ENCODE measurements around the gene HOXA10. TPM values are rescaled to one million over a fixed set of nuclear protein-coding genes. Genes with fewer than 3 reads are reported as not detected.

Gene HOXA10
- total RNA-seq, 2 donors from 2014 or later: 0.10 to 0.21 TPM

DNA sequence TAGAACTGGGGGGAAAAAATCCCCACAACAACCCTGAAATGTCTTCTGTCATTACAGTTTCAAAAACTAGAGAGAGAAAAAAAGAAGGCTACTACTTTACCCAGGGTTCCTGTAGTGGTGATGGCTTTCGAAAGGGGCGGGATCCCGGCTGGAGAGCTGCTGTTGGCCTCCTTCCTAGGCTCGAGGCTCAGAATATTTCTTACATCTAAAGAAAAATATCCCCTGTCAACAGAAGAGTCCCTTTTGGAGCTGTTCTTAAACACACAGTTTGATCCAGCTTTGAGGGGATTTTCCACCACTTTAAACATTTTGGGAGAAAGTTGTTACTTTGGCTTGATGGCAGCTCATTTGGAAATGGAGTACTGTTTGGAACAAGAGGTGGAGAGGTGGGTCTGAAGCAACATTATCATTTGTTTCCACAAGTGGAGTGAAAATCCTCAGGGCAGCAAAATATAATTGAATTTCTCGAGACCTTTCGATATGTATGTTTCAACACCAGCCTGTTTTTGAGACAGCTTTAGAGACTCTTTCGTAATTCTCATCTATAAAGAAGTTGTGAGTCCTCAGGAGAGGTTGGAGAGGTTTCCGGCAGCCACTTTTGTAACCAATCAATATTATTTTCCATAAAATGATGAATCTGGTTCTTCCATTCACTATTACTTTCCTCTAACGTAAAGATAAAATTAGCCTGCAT is 20.7 kb upstream of the HOXA10 start:
- ATAC-seq (no peak), DNase-seq (no peak)
- intact Hi-C loops (cut with DNase I): loop anchor here (5.0 to 10.0 kb wide), 3 partner anchors 580 to 830 kb away; no protein-coding TSS in a partner anchor

DNA sequence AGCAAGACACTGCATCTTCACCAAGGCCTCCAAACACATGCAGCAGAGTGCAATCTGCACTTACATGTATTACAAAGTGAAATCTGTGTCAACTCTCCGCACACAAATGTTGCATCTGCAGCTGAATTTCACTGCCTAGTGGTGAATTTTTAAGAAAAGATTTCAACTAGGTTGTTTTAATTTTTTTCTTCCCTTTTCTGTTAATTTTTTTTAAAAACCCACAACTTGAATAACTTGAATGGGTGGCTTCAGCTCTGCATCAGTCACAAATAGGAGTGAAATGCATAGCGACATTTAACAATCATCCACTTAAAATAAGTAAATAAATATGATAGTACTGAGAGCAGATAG is 19.9 kb upstream of the HOXA10 start:
- DNase-seq (no peak), ATAC-seq (no peak)
- intact Hi-C loops (cut with DNase I): loop anchor here (10.0 kb wide), 2 partner anchors 581 to 831 kb away; no protein-coding TSS in a partner anchor

DNA sequence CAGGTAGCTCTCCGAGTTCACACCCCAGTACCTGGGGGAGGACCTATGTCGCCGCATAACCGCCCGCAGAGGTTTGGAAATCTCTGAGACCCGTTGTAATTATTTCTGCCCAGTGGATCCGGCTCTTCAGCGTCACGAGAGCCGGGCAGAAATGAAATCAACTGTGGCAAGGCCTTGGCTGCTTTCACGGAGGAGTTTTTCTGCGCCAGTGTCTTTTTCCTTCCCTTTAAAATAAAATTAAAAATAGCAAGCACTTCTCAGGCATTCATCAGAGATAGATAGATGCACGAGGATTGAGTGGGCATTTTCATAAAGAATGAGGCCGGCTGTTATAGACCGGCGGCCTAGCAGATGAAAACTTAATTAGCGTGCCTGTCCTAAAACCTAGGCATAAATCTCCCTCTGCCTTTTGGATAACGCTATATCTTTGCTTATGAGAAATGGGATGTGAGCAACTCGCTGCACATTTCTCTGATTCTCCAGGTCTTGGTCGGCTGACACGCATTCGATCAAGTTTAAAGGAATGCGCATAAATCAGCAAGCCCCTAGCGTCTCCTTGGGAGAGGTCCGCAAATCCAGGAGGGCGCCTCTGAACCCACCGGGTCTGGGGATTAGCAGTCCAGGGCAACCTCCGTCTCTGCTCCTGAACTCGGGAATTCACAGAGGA is 19.3 kb upstream of the HOXA10 start:
- ATAC-seq: no peak
- intact Hi-C loops (cut with DNase I): loop anchor here (10.0 kb wide), 2 partner anchors 581 to 831 kb away; no protein-coding TSS in a partner anchor
- no peak for DNase-seq

DNA sequence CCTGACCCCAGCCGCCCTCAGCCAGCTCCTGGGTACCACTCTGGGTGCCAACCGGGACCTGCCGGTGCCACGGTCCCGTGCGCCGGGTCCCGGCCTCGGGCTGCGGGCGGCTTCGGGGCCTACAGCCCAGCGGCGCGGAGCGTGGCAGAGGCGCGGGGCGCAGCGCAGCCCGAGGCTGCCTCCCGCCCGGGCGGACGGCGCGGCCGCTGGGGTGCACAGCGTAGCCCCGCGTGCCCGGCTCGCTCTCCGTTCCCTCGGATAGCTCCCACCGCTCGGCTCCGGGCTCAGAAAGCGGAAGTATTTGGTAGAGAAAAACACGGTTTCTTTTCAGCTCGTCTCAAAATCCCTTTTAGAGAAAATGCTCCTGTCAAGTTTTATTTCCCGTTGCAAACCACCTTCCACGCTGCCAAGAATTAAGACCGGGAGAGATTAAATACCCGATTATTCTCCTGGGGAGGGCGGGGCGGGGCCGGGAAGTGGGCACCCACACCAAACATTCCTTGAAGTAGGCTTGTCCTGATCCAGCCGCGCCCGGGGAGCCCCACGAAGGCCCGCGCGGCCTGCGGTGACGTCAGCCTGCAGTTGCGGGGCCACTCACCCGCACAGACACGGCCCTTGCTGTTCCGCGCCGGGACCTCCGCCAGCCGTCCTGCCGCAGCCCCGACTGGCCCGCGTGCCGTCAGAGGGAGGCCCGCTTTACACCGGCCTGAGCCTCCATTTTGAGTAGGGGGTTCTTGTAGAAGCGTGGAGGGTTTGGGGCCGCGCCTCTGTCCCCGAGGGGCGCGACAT is 18.6 kb upstream of the HOXA10 start:
- DNase-seq (no peak), ATAC-seq (peak; percentile 41 to 60)
- intact Hi-C loops (cut with DNase I): loop anchor here (10.0 kb wide), 2 partner anchors 582 to 832 kb away; no protein-coding TSS in a partner anchor

DNA sequence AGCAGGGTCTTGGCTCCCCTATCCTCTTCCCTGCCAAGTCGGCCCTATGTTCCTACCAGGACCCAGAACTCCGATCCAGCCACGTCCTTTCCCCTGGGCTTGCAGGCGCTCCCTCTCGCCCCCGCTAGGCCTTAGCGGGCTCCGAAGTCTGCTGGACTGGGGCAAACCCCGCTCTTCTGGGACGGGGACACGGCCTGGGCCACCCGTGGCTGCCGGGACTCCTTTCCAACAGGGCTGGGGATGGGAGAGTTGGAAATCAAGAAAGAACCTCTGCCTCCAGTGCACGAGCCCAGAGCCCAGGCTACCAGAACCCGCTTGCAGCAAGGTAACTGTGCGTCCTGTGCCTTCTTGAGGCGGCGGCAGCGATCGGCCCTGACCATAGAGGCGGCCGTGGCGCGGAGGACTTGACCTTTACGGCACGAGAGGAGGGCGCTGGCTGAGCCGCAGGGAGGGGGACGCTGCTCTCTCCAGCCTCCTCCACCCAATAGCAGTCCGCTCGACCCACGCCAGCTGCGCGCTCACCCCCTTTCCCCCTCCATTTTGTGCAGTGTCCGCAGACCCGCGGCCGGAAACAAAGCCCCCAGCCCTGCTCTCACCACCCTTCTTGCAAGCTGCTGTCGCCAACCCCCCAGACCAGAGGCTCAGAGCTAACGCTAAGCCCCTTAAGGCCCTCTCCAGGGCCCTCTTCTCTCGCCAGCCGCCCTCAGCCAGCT is 17.9 kb upstream of the HOXA10 start:
- intact Hi-C loops (cut with DNase I): loop anchor here (10.0 kb wide), 2 partner anchors 583 to 833 kb away; no protein-coding TSS in a partner anchor
- no peak for DNase-seq
- peak in 1 of 2 donors; percentile 13 for ATAC-seq

DNA sequence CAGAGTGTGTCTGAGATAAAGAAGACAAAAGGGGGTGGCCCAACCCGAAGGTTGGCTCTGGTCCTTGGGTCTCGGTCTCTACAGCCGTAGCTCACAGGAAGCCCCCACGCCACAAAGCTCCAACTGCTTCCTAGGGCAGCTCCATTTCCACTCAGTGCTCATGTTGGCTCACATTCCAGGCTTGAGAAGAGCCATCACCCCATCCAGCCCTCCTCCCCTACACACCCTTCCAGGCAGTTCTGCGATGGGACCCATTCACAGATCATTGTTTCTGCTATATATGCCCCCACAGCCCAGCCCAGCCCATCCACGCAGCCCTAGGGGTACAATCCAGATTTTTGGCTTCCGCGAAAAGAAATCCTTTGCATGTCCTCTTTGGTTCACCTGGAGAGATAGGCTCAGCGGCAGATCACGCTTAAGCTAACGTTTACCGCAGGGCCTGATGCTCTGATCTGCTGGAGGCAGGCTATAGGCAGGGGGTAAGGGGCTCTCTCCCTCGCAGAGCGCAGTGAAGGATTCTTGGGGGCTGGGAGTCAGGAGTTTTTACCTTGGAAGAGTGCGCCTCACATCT is 17.1 kb upstream of the HOXA10 start:
- intact Hi-C loops (cut with DNase I): loop anchor here (10.0 kb wide), 2 partner anchors 584 to 834 kb away; no protein-coding TSS in a partner anchor
- ATAC-seq: no peak
- no peak for DNase-seq

DNA sequence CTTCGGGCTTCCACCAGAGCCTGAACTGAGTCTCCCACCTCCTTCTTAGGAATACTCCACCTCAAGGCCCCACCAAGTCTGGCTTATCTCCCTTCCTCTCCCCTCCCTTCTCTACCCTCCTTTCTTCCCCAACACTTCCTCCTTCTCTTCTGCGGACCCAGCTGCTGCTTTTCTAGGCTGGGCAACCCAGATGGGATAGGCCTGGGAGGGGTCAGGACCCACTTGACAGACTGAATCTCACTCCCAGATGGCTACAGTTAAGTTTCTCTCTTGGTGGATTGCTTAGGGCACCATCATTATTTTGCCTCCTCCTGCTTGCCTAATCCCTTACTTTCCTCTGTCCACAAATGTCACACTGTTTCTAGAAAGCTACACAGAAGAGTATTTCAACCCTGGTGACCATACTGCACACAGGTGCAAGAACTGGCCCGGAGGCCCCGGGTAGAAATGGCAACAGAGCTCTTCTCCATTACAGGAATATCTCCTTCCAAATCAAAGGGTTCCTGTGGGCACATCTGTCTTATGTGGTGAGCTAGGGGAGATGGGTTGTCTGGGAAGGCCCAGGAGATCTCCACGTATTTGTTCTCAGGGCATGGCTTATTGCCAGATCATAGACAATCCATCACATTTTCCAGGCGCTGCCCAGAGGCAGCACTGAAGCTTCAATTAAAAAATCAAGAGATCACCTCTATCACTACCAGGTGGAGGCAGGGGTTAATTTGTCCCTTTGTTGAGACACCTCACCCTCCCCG is 16.1 kb upstream of the HOXA10 start:
- no peak for ATAC-seq
- DNase-seq: no peak
- intact Hi-C loops (cut with DNase I): loop anchor here (10.0 kb wide), 2 partner anchors 585 to 835 kb away; no protein-coding TSS in a partner anchor

DNA sequence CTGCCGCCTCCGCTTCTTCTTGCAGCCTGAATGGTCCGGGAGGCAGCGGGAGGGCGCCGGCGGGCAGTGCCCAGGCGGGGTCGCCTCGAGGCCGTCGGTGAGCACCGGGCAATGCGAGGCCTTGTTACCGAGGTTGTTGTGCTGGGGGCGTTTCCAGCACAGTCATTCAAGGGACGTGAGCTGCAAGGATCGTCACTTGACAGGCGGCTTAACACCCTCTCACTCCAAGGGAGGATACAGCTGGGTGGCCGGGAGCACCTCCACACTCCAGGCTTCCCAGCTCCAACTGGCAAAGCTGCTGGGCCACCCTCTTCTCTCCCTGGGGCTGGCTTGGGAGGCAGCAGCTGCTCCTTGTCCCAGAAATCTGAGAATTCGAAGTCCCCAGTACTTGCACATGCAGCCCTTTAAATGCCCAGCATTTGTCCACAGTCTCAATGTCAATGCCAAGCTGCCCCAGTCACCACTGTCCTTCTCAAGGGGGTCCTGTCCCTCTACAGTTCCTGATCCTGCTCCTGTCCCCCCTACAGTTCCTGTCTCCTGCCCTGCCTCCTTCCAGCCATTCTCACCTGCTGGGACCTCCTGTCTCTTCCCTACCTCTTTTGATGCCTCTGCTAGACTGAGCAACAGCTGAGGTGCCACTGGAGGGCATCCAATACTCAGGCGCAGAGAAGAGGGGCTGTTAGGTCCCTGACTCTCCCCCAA is 15.3 kb upstream of the HOXA10 start:
- no peak for DNase-seq
- ATAC-seq: no peak
- intact Hi-C loops (cut with DNase I): no loop called here

DNA sequence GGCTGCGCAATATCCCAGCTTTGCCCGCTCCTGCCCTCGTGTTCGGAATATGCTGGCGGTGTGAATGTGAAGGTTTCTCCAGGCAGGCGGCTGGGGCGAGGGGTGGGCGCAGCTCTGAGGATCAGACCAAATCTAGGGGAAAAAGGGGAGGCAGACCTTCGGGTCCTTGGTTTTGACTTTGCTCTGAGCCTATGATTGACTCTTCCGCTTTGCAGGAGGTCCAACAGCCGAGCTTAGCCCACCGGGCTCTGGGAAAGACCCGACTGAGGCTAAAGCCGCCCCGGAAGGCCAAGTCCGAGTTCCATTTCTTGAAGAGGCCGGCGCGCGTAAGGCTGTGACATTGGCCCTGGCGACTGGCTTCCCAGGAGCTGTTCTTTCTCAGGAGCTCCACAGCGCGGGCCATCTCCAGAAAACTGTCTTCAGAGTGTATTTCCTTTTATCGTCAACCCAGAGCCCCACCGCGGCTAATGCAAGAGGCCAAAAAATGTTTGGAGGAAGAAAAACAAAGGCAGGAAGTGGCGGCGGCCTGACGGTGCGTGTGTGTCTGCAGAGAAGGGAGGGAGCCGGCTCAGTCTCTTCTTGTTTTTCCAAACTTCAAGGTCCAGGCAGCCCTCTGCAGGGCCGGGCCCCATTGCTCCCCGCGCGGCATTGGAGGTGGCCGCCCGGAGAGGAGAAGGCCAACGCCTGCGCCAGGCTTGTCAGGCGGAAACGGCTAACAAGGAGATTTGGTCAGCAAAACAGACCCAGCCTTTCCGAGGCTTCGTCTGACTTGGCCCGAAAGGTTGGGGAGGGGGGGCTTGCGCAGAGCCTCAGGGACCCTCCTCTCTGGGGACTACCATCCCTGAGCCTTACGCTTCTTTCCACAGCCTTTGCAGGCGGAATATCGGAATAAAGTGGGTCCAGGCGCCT is 14.5 kb upstream of the HOXA10 start:
- intact Hi-C loops (cut with DNase I): no loop called here
- peak in 1 of 2 donors; percentile 20 for ATAC-seq
- DNase-seq: no peak

DNA sequence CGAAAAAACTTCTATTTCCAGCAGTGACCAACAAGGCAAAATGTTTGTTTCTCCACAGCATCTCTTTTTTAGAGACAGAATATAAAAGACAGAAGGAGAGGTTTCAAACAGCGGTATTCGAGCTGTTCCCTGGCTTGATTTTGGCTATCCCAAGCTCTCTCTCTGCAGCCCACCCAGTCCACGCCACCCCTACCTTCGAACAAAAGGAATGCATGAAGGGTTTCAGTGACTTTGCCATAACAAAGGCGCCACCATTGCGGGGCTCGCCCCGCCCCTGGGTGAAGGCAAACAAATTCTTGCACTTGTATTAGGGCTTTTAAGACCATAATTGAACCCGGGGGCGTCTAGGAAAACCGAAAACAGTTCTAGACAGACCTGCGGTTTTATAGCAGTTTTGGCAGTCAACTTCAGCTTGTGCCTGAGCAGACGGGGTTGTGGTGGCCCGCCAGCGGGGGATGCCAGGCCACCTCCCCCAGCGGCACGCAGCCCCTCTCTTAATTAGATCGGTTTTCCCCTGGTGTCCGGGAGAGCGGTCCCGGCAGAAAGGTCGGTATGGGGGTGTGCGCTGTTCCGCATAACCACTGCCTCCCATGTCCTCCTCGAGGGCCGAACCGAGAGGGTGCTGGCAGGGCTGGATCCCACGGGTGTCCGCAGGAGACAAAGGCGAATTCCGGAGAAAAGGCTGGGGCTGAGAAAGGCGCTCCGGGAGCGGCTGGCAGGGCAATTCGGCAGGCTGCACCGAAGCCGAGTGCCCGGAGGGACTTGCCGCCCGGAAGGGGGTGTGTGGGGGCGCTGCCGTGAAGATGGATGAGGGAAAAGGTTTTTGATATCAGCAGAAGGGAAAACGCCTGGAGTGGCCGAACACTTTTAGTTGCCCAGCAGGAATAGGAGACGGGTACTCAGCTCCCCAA is 13.6 kb upstream of the HOXA10 start:
- no peak for ATAC-seq
- no peak for DNase-seq
- intact Hi-C loops (cut with DNase I): no loop called here

DNA sequence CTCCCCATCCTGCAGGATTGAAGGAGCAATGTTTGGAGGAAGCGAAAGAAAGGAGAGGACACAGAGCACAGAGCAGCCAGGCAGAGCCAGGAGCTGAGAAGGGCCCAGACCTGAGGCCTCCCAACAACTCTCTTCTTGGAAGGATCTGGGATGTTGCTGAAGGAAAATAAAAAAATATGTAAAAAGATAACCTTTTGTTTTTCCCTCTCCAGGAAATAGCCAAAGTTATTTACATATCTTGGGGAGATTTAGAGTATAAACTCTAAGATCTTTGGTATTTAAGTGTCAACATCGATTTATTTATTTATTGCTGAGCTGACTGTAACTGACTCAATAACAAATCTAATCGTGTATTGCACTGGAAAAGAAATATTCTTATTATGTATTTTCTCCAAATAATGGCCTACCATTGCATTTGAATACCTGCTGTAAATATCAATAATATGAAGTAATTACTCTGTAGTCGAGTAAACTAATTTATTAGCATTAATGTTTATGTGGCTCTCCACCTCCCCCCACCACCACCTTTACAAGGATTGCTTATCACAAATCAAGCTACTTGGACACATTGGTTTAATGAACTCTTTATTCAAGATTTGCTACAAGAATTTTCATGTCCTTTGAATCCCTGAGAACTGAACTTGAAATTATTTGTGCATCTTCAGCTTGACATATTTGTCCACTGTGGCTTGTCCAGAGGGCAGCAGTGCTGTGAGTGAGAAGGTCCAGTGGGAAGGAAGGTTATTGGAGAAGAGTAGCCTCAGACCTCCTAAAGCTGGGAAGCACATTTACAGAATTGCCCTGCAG is 12.8 kb upstream of the HOXA10 start:
- DNase-seq: no peak
- intact Hi-C loops (cut with DNase I): no loop called here
- ATAC-seq: no peak

DNA sequence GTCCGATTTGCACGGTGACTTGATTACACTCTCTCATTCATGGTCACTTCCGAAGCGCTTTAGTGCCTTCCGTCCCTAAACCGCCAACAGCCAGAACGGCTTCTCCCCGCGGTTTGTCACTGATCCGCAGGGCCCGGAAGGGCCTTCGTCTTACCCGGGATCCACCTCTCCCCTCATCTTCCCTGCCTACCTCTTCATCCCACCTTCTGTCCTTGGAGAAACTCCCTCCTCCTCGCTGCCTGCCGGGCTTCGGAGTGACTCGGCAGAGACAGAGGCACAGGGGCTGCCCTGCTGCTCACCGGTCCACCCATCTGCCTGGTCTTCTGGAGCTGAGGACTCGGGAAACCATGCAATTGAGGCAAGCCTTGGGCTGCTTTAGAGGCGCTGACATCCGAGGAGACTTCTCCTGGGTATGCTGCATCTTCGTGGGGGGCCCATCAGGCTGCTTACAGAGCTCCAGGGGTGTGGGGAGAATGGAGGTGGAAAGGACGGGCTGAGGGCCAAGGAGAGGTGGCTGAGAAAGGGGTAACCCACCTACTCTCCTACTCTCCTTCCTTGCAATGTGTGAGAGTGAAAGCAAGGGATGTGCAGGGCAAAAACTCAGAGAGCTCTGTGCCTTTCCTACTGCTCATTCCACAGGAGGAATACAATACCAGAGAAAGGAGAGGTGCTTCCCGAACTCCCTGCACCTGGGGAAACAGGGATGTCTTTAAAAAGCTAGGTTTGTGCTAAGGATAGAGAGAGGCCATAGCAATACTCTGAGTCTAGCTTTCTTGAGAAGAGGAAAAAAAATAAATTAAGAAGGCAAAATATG is 11.9 kb upstream of the HOXA10 start:
- ATAC-seq: no peak

DNA sequence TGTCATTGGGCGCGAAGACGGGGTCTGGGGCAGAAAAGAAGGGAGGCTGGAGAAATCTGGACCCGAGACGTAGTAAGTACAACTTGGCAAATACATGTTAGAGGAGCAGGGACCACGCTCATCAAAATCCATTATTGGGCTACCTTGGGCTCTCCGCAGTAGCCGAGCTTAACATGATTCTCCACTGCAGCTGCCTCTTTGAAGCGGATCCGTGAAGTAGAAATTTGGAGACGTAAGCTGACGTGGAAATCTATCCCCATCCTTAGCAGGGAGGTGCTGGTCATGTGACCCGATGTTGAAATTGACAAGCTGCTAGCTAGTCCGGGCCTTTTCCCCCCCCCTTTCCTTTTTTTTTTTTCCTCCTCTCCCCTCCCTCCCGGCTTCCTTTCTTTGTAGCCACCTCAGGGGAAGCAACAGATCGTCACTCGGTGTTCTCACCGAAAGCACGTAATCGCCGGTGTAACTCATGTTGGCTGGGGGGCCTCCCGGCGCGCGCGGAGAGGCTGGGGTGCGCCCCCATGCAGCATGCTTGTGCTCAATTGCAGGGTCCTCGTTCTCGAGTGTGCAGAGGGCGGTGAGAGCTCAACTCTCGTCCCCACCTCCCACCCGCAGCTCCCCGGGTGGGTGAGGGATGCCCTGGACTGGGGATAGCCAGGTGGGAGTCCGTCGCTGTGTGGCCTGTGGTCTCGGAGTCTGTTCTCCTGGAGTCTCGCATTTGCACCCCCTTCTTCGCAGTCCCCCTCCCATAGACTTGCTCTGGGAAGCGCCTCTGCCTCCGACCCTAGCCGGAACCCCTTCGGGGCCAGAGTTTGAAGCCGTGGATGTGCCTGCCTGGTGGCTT is 11.1 kb upstream of the HOXA10 start, which contains the start of gene HOXA11:
Gene HOXA11 (minus strand): TSS at position 220 of the 841 bp plus-strand sequence. CDS start 88 bp downstream, at position 132.
- intact Hi-C loops (cut with DNase I): no loop called here
- DNase-seq: no peak
- ATAC-seq: no peak

More for the DNA sequence above, 11.9 kb upstream of the HOXA10 start:
- no peak for DNase-seq
- intact Hi-C loops (cut with DNase I): no loop called here

Measured in left cardiac atrium (tissue), 4 donors.